ENCODE results near the gene IGSF21.
A peak's percentile ranks its signal among the peaks of the same experiment; 100 is the strongest.
"Not testable (repeated sequence)": the region's sequence is repeated elsewhere in the genome, so short reads cannot be mapped to it uniquely, and the experiment has no call there.

IGSF21 gene

GRCh38 chr1:18147672-18148071 is 40.1 kb downstream of the IGSF21 start:
- no peak for DNase-seq

GRCh38 chr1:18148461-18148860 is 40.9 kb downstream of the IGSF21 start:
- DNase-seq: no peak

GRCh38 chr1:18149027-18149641 is 41.5 kb downstream of the IGSF21 start:
- no peak for DNase-seq

GRCh38 chr1:18151436-18152122 is 44.0 kb downstream of the IGSF21 start:
- DNase-seq: no peak

- DNase-seq: no peak
These were observed 47.0 kb downstream of the IGSF21 start for GRCh38 chr1:18154430-18155194.

- no peak for DNase-seq
These were observed 48.3 kb downstream of the IGSF21 start for GRCh38 chr1:18155881-18156385.

GRCh38 chr1:18157352-18157751 is 49.8 kb downstream of the IGSF21 start:
- DNase-seq: no peak

GRCh38 chr1:18157968-18158367 is 50.4 kb downstream of the IGSF21 start:
- no peak for DNase-seq

GRCh38 chr1:18158714-18159113 is 51.1 kb downstream of the IGSF21 start:
- DNase-seq: no peak

GRCh38 chr1:18160290-18160942 is 52.8 kb downstream of the IGSF21 start:
- DNase-seq: peak; percentile 10

GRCh38 chr1:18161690-18162089 is 54.1 kb downstream of the IGSF21 start:
- no peak for DNase-seq

- not testable (repeated sequence) for DNase-seq
These were observed 58.0 kb downstream of the IGSF21 start for GRCh38 chr1:18165640-18166039.

GRCh38 chr1:18166341-18166740 is 58.7 kb downstream of the IGSF21 start:
- no peak for DNase-seq

GRCh38 chr1:18166929-18167328 is 59.3 kb downstream of the IGSF21 start:
- no peak for DNase-seq

- no peak for DNase-seq
These were observed 62.8 kb downstream of the IGSF21 start for GRCh38 chr1:18170444-18170843.

GRCh38 chr1:18174037-18174436 is 66.4 kb downstream of the IGSF21 start:
- DNase-seq: no peak

- no peak for DNase-seq
These were observed 67.5 kb downstream of the IGSF21 start for GRCh38 chr1:18175051-18175450.

GRCh38 chr1:18175530-18176377 is 68.2 kb downstream of the IGSF21 start:
- no peak for DNase-seq

GRCh38 chr1:18176619-18177018 is 69.0 kb downstream of the IGSF21 start:
- DNase-seq: no peak

GRCh38 chr1:18178111-18178510 is 70.5 kb downstream of the IGSF21 start:
- no peak for DNase-seq

GRCh38 chr1:18179009-18179408 is 71.4 kb downstream of the IGSF21 start:
- no peak for DNase-seq

All from CD4-positive, alpha-beta T cell treated with Interleukin-10 for 1 hour (primary cell).